IMR-90 (cell line): ENCODE data around the gene GPC6. TPM values are rescaled to one million over a fixed set of nuclear protein-coding genes. Genes with fewer than 3 reads are reported as not detected.

ENCODE experiments used
- ATAC-seq: fragments of 200-7000 bp; cut with Tn5 transposase; 2 replicates; pipeline ENCODE4 v1.9.1; 2020; ENCODE audit warnings: low read depth, mild to moderate bottlenecking, moderate library complexity
- BruUV-seq: library from RNA; stranded (reverse); fragments of 400-500 nt; replicated peaks from 2 replicates; lab custom pipeline; 2021; lab: Mats Ljungman, UMichigan
- CTCF ChIA-PET: fragments of 300-600 bp; formaldehyde crosslinking; extraction: SDS; loops from one replicate; lab custom pipeline; 2021; ENCODE audit warnings: antibody characterized with exemption; lab: Yijun Ruan, JAX
- POLR2A ChIA-PET: fragments of 300-600 bp; sonication (Branson Sonifier 250); formaldehyde crosslinking; loops from one replicate; lab custom pipeline; 2022; ENCODE audit warnings: antibody characterized with exemption; ENCODE audit not compliant: unreplicated experiment; lab: Charles Lee
- DNase-seq: peaks from one replicate; pipeline ENCODE4 v3.0.0; 2013
- H2AFZ ChIP-seq: replicated peaks from 2 replicates; pipeline ENCODE3; 2013; ENCODE audit warnings: low read length, mild to moderate bottlenecking; ENCODE audit not compliant: poor library complexity
- H2AK5ac ChIP-seq: 2 replicates; pipeline ENCODE4 v1.6.1; 2013; ENCODE audit warnings: low read depth, low read length, inconsistent platforms
- H2AK9ac ChIP-seq: replicated peaks from 2 replicates; pipeline ENCODE3; 2013; ENCODE audit warnings: mild to moderate bottlenecking, low read depth, low read length, moderate library complexity; ENCODE audit not compliant: poor library complexity
- H2BK120ac ChIP-seq: 2 replicates; pipeline ENCODE4 v1.6.1; 2013; ENCODE audit warnings: low read depth, low read length, inconsistent platforms
- H2BK15ac ChIP-seq: 3 replicates; pipeline ENCODE4 v1.6.1; 2013; ENCODE audit warnings: low read depth, low read length, inconsistent platforms
- H2BK20ac ChIP-seq: 2 replicates; pipeline ENCODE4 v1.6.1; 2013; ENCODE audit warnings: low read depth, mild to moderate bottlenecking, inconsistent platforms, low read length, moderate library complexity
- H2BK5ac ChIP-seq: 2 replicates; pipeline ENCODE4 v1.6.1; 2013; ENCODE audit warnings: mild to moderate bottlenecking, low read depth, low read length, inconsistent platforms; ENCODE audit not compliant: poor library complexity, severe bottlenecking
- H3K14ac ChIP-seq: replicated peaks from 2 replicates; pipeline ENCODE4 v1.6.1; 2013; ENCODE audit warnings: low read depth, low read length, inconsistent platforms
- H3K18ac ChIP-seq: 2 replicates; pipeline ENCODE4 v1.6.1; 2013; ENCODE audit warnings: low read depth, low read length, control low read depth
- H3K23ac ChIP-seq: 2 replicates; pipeline ENCODE4 v1.6.1; 2013; ENCODE audit warnings: low read depth, low read length, inconsistent platforms
- H3K27ac ChIP-seq: 2 replicates; pipeline ENCODE4 v1.5.1; 2013; ENCODE audit warnings: mild to moderate bottlenecking, control low read depth, low read length; ENCODE audit not compliant: insufficient read depth
- H3K27me3 ChIP-seq: 2 replicates; pipeline ENCODE4 v1.6.1; 2013; ENCODE audit warnings: low read length; ENCODE audit not compliant: control insufficient read depth, insufficient read depth
- H3K36me3 ChIP-seq: 2 replicates; pipeline ENCODE4 v1.6.1; 2013; ENCODE audit warnings: low read length, mixed read lengths; ENCODE audit not compliant: control insufficient read depth, insufficient read depth
- H3K4ac ChIP-seq: 2 replicates; pipeline ENCODE4 v1.6.1; 2013; ENCODE audit warnings: low read depth, low read length, inconsistent platforms
- H3K4me1 ChIP-seq: 2 replicates; pipeline ENCODE4 v1.6.1; 2013; ENCODE audit warnings: low read length, mixed read lengths; ENCODE audit not compliant: control insufficient read depth, insufficient read depth
- H3K4me2 ChIP-seq: 2 replicates; pipeline ENCODE4 v1.6.1; 2013; ENCODE audit warnings: low read depth, mild to moderate bottlenecking, control low read depth, low read length, moderate library complexity
- H3K4me3 ChIP-seq: 2 replicates; pipeline ENCODE4 v1.5.1; 2013; ENCODE audit warnings: low read depth, mild to moderate bottlenecking, control low read depth, low read length, moderate library complexity; ENCODE audit not compliant: insufficient read depth
- H3K56ac ChIP-seq: 2 replicates; pipeline ENCODE4 v1.6.1; 2013; ENCODE audit warnings: low read length, inconsistent platforms; ENCODE audit not compliant: insufficient read depth; ENCODE audit errors: extremely low read depth
- H3K79me1 ChIP-seq, 2 experiments: 2 replicates each; pipeline ENCODE4 v1.6.1; 2013; ENCODE audit warnings: low read length in 2 of 2, inconsistent platforms in 1 of 2, low read depth in 1 of 2
- H3K9ac ChIP-seq: 2 replicates; pipeline ENCODE4 v1.6.1; 2013; ENCODE audit warnings: low read depth, low read length, control low read depth
- H3K9me1 ChIP-seq: 2 replicates; pipeline ENCODE4 v1.6.1; 2013; ENCODE audit warnings: low read length, inconsistent platforms; ENCODE audit not compliant: insufficient read depth
- H3K9me3 ChIP-seq: 2 replicates; pipeline ENCODE4 v1.6.1; 2013; ENCODE audit warnings: low read length; ENCODE audit not compliant: control insufficient read depth, insufficient read depth
- H4K20me1 ChIP-seq: 2 replicates; pipeline ENCODE4 v1.6.1; 2013; ENCODE audit warnings: low read length, inconsistent platforms; ENCODE audit not compliant: insufficient read depth
- H4K5ac ChIP-seq: 2 replicates; pipeline ENCODE4 v1.6.1; 2013; ENCODE audit warnings: mild to moderate bottlenecking, low read depth, low read length, control low read depth
- H4K8ac ChIP-seq, 2 experiments: 2 replicates each; pipeline ENCODE4 v1.6.1; 2013; ENCODE audit warnings: low read depth in 2 of 2, low read length in 2 of 2, control low read depth in 1 of 2, inconsistent platforms in 1 of 2
- H4K91ac ChIP-seq: 2 replicates; pipeline ENCODE4 v1.6.1; 2013; ENCODE audit warnings: low read depth, low read length, inconsistent platforms; ENCODE audit not compliant: insufficient read depth
- CEBPB ChIP-seq: IDR thresholded peaks from 2 replicates; pipeline ENCODE4 v1.6.1; 2012; ENCODE audit warnings: low read depth, low read length, improper control_type of control experiment
- CHD1 ChIP-seq: IDR thresholded peaks from 2 replicates; pipeline ENCODE4 v1.6.1; 2012; ENCODE audit warnings: low read depth, low read length, improper control_type of control experiment
- FOS ChIP-seq: fragments of 150-350 bp; IDR thresholded peaks from 2 replicates; pipeline ENCODE4 v1.6.1; 2016; ENCODE audit warnings: low read depth, low read length
- MAZ ChIP-seq: IDR thresholded peaks from 2 replicates; pipeline ENCODE4 v1.6.1; 2012; ENCODE audit warnings: low read depth, mild to moderate bottlenecking, low read length, improper control_type of control experiment, moderate library complexity, borderline replicate concordance
- MXI1 ChIP-seq: IDR thresholded peaks from 2 replicates; pipeline ENCODE4 v1.6.1; 2012; ENCODE audit warnings: low read depth, mild to moderate bottlenecking, low read length, moderate library complexity, borderline replicate concordance
- NFE2L2 ChIP-seq: fragments of 150-350 bp; IDR thresholded peaks from 2 replicates; pipeline ENCODE4 v1.6.1; 2016; ENCODE audit warnings: low read depth, mild to moderate bottlenecking, low read length
- POLR2A ChIP-seq: IDR thresholded peaks from 2 replicates; pipeline ENCODE4 v1.6.1; 2012; ENCODE audit warnings: mild to moderate bottlenecking, low read depth, low read length
- RFX5 ChIP-seq: IDR thresholded peaks from 2 replicates; pipeline ENCODE4 v1.8.0; 2012; ENCODE audit warnings: low read depth, mild to moderate bottlenecking, low read length, moderate library complexity
- WGBS, 2 experiments: methylation state at CpG; one replicate each; pipeline versions ENCODE4 v1.1.5 to v1.1.7; 2013; ENCODE audit warnings: missing lambda C conversion rate in 2 of 2; ENCODE audit not compliant: insufficient read length in 1 of 2; ENCODE audit errors: extremely low coverage in 2 of 2; 5-methylcytosine and 5-hydroxymethylcytosine counted together
- dilution Hi-C: fragments of 300-500 bp; cut with HindIII; formaldehyde crosslinking; loops from one replicate; pipeline ENCODE4 v1.14.3; 2018; ENCODE audit warnings: low sequenced_read_pairs; ENCODE audit not compliant: unreplicated experiment
- in situ Hi-C: fragments of 300-500 bp; cut with MboI; formaldehyde crosslinking; loops from 3 replicates; pipeline ENCODE4 v1.14.3; 2019; ENCODE audit warnings: low sequenced_read_pairs, inconsistent platforms, mixed read lengths
- intact Hi-C: fragments of 100-400 bp; cut with micrococcal nuclease; formaldehyde crosslinking; loops from 2 replicates; pipeline ENCODE4 v1.10.0; 2022
- polyA plus RNA-seq, 3 experiments: library from polyadenylated mRNA; depleted of rRNA; stranded (reverse); fragments of >200 nt; gene quantifications; 2 replicates each; pipeline ENCODE4 v1.2.3, GENCODE V29; 2012; ENCODE audit warnings: low replicate concordance in 1 of 3
- total RNA-seq: library from RNA; depleted of rRNA; stranded (reverse); fragments of >200 nt; gene quantifications from 2 replicates; pipeline ENCODE4 v1.2.3, GENCODE V29; 2012
- TF ChIP-seq, protein P1 (sequence below): fragments of 150-350 bp; IDR thresholded peaks from 2 replicates; pipeline ENCODE4 v1.6.1; 2017; ENCODE audit warnings: mild to moderate bottlenecking, antibody characterized with exemption, low read length, low read depth
- TF ChIP-seq, protein P2 (sequence below): fragments of 150-350 bp; IDR thresholded peaks from 2 replicates; pipeline ENCODE4 v1.6.1; 2016; ENCODE audit warnings: low read depth, mild to moderate bottlenecking, low read length, moderate library complexity, borderline replicate concordance
- TF ChIP-seq, protein P3 (sequence below): conservative IDR thresholded peaks from 2 replicates; pipeline ENCODE4 v1.5.1; 2012; ENCODE audit warnings: mild to moderate bottlenecking, low read depth, low read length, improper control_type of control experiment

GPC6 gene
- total and polyA plus RNA-seq, 2 of the 4 experiments (the other 2 are of a cell fraction), result 14.9 to 39.4 TPM

DNA sequence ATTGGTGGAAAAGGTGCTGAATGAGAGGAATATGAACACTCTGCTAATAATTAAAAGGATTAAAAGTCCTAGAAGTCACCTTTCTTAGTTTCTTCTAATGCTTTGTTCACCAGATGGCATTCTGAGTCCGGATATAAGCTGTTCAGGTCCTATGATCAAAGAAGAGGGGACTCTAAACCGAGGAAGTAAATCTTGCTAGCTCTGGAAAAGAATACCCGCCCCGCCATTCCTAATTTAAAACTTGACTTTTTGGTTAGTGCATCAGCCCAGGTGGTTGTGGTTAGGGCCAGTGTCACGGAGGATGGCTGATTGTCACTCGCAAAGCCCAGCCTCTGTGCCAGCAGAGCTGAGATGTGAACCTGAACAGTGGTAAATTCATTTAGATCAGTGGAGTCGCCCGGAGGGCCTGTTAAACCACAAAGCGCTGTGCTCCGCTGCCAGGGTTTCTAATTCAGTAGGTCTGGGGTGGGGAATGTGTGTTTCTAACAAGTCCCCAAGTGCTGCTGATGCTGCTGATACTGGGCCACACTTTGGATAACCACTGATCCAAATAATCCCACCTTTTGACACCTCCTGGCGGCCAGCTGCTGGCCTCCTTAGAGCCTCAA is 827.5 kb downstream of the GPC6 start:
- ChIA-PET POLR2A (no interaction called here), CTCF (interaction anchor here (1.5 kb wide), 1 partner anchor 19 kb away, joined by 4 read pairs; no protein-coding TSS in a partner anchor)
- Histone ChIP-seq H3K23ac (no peak overlapping the region), H3K27ac (no peak overlapping the region), H3K9me3 (no peaks in the 10 kb centered on the region), H3K4me2 (no peak overlapping the region), H3K9me1 (no peaks in the 10 kb centered on the region), H4K5ac (no peak overlapping the region), H2BK20ac (no peak overlapping the region), H2AFZ (no peak overlapping the region), H2AK5ac (no peak overlapping the region), H4K91ac (no peak overlapping the region), H3K14ac (no peak overlapping the region), H3K36me3 (no peaks in the 10 kb centered on the region), H3K27me3 (no peaks in the 10 kb centered on the region), H3K18ac (no peak overlapping the region), H4K8ac (no peak overlapping the region), H4K20me1 (no peaks in the 10 kb centered on the region), H3K9ac (no peak overlapping the region), H3K79me1 (no peaks in the 10 kb centered on the region), H2BK5ac (no peak overlapping the region), H2BK120ac (no peak overlapping the region), H3K56ac (no peak overlapping the region), H3K4me1 (peaks cover 2% of the 10 kb centered on the region; the same call in 1 of the 2 replicates), H2BK15ac (no peak overlapping the region), H3K4ac (no peak overlapping the region), H2AK9ac (no peak overlapping the region), H3K4me3 (no peak overlapping the region)
- dilution Hi-C loops, result no loop called here
- no peak for DNase-seq
- intact Hi-C loops, result no loop called here
- TF ChIP-seq MAZ (no peak), RFX5 (no peak), CEBPB (no peak), NFE2L2 (no peak), POLR2A (no peak), MXI1 (no peak), FOS (no peak), CHD1 (no peak)
- TF ChIP-seq, protein P1, sequence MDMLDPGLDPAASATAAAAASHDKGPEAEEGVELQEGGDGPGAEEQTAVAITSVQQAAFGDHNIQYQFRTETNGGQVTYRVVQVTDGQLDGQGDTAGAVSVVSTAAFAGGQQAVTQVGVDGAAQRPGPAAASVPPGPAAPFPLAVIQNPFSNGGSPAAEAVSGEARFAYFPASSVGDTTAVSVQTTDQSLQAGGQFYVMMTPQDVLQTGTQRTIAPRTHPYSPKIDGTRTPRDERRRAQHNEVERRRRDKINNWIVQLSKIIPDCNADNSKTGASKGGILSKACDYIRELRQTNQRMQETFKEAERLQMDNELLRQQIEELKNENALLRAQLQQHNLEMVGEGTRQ, result no peak
- TF ChIP-seq, protein P2, sequence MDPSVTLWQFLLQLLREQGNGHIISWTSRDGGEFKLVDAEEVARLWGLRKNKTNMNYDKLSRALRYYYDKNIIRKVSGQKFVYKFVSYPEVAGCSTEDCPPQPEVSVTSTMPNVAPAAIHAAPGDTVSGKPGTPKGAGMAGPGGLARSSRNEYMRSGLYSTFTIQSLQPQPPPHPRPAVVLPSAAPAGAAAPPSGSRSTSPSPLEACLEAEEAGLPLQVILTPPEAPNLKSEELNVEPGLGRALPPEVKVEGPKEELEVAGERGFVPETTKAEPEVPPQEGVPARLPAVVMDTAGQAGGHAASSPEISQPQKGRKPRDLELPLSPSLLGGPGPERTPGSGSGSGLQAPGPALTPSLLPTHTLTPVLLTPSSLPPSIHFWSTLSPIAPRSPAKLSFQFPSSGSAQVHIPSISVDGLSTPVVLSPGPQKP, result no peak
- TF ChIP-seq, protein P3, sequence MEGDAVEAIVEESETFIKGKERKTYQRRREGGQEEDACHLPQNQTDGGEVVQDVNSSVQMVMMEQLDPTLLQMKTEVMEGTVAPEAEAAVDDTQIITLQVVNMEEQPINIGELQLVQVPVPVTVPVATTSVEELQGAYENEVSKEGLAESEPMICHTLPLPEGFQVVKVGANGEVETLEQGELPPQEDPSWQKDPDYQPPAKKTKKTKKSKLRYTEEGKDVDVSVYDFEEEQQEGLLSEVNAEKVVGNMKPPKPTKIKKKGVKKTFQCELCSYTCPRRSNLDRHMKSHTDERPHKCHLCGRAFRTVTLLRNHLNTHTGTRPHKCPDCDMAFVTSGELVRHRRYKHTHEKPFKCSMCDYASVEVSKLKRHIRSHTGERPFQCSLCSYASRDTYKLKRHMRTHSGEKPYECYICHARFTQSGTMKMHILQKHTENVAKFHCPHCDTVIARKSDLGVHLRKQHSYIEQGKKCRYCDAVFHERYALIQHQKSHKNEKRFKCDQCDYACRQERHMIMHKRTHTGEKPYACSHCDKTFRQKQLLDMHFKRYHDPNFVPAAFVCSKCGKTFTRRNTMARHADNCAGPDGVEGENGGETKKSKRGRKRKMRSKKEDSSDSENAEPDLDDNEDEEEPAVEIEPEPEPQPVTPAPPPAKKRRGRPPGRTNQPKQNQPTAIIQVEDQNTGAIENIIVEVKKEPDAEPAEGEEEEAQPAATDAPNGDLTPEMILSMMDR, result no peak
- in situ Hi-C loops, result no loop called here
- WGBS, 2 experiments, result 96% methylated on average over 2 of the region's 11 CpGs; no CpG with 5 or more reads in 1 of the 2 experiments
- no peak for ATAC-seq
- BruUV-seq, result no TSS peak
